RWPE1 (cell line): ENCODE data around the gene TAPBPL.

ENCODE experiments used
- CTCF ChIA-PET: fragments of 350-600 bp; sonication (Branson Sonifier 250); formaldehyde crosslinking; extraction: SDS; loops from one replicate; lab custom pipeline; 2021; lab: Yijun Ruan, JAX
- POLR2A ChIA-PET: fragments of 400-600 bp; formaldehyde crosslinking; extraction: SDS; loops from one replicate; lab custom pipeline; 2020; ENCODE audit warnings: antibody characterized with exemption; ENCODE audit not compliant: low non-redundant PET; lab: Yijun Ruan, JAX
- DNase-seq: peaks from one replicate; pipeline ENCODE4 v3.0.0; 2012; ENCODE audit warnings: low spot score
- H3K27ac ChIP-seq: fragments of 450-650 bp; 2 replicates; pipeline ENCODE4 v1.5.1; 2017
- TF ChIP-seq, protein P1 (sequence below): fragments of 450-650 bp; conservative IDR thresholded peaks from 2 replicates; pipeline ENCODE4 v1.5.1; 2017; ENCODE audit warnings: low read depth, mild to moderate bottlenecking

The TAPBPL gene

DNA sequence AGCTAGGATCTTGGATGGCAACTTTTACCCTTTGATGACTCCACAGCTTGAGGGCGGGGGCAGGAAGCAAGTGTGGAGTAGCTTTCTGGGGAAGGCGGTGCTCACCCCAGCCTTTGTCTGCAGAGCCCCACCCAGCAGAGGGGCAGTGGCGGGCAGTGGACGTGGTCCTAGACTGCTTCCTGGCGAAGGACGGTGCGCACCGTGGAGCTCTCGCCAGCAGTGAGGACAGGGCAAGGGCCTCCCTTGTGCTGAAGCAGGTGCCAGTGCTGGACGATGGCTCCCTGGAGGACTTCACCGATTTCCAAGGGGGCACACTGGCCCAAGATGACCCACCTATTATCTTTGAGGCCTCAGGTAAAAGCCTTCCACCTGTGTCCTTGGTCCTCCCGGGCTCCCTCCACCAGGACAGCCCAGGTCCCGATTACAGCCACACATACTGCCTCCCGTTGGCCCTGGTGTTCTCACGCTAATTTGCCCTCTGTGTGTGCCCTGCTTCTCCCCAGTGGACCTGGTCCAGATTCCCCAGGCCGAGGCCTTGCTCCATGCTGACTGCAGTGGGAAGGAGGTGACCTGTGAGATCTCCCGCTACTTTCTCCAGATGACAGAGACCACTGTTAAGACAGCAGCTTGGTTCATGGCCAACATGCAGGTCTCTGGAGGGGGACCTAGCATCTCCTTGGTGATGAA, 1.2 kb downstream of the TAPBPL start:
- TF ChIP-seq, protein P1, sequence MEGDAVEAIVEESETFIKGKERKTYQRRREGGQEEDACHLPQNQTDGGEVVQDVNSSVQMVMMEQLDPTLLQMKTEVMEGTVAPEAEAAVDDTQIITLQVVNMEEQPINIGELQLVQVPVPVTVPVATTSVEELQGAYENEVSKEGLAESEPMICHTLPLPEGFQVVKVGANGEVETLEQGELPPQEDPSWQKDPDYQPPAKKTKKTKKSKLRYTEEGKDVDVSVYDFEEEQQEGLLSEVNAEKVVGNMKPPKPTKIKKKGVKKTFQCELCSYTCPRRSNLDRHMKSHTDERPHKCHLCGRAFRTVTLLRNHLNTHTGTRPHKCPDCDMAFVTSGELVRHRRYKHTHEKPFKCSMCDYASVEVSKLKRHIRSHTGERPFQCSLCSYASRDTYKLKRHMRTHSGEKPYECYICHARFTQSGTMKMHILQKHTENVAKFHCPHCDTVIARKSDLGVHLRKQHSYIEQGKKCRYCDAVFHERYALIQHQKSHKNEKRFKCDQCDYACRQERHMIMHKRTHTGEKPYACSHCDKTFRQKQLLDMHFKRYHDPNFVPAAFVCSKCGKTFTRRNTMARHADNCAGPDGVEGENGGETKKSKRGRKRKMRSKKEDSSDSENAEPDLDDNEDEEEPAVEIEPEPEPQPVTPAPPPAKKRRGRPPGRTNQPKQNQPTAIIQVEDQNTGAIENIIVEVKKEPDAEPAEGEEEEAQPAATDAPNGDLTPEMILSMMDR = no peak
- CTCF ChIA-PET = interaction anchor here (0.6 to 1.3 kb wide), 3 partner anchors 13 to 29 kb away, joined by 3 read pairs; no protein-coding TSS in a partner anchor
- POLR2A ChIA-PET = no interaction called here
- DNase-seq = no peak
- peak overlapping the region; percentile 90 for H3K27ac ChIP-seq

DNA sequence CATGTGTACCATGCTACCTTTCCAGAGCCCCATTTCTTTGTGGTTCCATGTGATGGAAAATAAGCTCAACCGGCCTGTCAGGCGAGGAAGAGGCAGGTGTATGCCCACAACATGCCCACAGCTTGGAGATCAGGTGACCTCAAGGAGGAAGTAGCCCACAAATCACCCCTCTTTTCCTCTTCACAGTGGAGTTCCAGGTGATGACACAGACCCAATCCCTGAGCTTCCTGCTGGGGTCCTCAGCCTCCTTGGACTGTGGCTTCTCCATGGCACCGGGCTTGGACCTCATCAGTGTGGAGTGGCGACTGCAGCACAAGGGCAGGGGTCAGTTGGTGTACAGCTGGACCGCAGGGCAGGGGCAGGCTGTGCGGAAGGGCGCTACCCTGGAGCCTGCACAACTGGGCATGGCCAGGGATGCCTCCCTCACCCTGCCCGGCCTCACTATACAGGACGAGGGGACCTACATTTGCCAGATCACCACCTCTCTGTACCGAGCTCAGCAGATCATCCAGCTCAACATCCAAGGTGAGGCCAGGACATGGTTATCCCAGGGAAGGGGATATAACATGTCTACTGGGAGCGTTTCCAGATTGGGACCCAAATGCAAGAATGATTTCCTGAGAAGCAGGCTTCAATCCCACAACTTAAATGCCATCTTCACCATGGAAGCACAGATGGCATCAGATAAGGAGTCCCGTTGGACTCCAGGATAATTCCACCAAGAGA, 5.5 kb downstream of the TAPBPL start:
- ChIA-PET CTCF (no interaction called here), POLR2A (interaction anchor here (0.7 kb wide), 1 partner anchor 1479 kb away, joined by 3 read pairs; no protein-coding TSS in a partner anchor)
- TF ChIP-seq, protein P1 = no peak

DNA sequence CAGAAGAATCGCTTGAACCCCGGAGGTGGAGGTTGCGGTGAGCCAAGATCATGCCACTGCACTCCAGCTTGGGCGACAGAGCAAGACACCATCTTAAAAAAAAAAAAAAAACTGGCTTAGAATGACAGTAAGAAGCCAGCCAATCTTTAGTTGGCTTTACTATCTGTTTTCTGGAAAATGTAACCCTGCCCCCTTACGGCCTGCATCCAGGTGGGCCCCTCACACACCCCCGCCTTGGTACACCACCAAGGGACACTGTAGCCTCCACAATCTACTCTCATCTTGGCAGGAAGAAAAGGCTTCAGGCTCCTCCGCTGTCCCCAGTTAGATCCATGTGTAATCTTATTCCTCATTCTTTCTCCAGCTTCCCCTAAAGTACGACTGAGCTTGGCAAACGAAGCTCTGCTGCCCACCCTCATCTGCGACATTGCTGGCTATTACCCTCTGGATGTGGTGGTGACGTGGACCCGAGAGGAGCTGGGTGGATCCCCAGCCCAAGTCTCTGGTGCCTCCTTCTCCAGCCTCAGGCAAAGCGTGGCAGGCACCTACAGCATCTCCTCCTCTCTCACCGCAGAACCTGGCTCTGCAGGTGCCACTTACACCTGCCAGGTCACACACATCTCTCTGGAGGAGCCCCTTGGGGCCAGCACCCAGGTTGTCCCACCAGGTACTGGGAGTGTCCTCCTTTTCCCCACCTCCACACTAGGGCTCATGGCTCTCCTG, 6.6 kb downstream of the TAPBPL start:
- TF ChIP-seq, protein P1 = no peak
- H3K27ac ChIP-seq = no peak overlapping the region
- CTCF ChIA-PET = interaction anchor here (1.6 kb wide), 1 partner anchor 35 kb away, joined by 7 read pairs; no protein-coding TSS in a partner anchor
- no peak for DNase-seq
- POLR2A ChIA-PET = no interaction called here

More for the DNA sequence above, 5.5 kb downstream of the TAPBPL start:
- DNase-seq = no peak
- H3K27ac ChIP-seq = no peak overlapping the region

DNA sequence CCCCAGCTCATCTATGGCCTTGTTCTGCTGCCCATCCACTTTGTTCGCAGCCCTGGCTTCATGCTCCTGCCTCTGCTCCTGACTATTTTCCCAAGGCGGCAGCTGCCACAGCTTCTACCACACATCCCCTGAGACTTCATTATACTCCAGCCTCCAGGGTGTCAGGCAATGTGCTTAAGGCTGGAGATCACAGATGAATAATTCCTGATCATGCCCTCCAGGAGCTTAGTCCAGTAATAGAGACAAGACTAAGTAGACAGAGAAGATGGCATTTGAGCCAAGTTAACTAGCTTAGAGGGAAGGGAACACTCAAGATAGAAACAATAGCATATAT, 7.1 kb downstream of the TAPBPL start:
- ChIA-PET CTCF (interaction anchor here (1.6 kb wide), 1 partner anchor 35 kb away, joined by 7 read pairs; no protein-coding TSS in a partner anchor), POLR2A (no interaction called here)
- TF ChIP-seq, protein P1 = no peak
- H3K27ac ChIP-seq = no peak overlapping the region
- no peak for DNase-seq

DNA sequence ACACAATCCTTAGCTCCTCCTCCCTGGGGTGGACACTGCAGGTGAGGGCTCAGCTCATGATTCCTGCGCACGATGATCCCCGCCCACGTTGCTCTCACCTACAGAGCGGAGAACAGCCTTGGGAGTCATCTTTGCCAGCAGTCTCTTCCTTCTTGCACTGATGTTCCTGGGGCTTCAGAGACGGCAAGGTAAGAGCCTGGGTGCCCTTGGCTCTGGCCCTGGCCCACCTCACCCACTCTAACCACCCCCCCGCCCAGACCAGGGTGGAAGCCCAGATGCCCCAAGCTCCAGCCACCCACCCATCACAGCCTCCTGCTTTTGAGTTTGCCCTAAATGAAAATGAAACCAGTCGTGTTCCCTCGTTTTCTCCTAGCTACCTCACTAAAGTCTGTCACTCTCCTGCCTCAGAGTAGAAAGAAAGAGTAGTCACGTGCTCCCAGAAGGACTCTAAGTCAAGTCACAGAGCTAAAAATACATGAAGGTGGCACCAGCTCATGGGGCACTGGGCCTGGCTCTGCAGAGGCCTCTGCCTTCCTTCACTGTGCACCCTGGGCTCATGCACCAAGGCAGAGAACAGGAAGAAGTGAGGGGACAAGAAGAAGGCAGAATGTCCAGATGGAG, 9.0 kb downstream of the TAPBPL start:
- H3K27ac ChIP-seq = no peak overlapping the region
- POLR2A ChIA-PET = no interaction called here
- DNase-seq = no peak
- TF ChIP-seq, protein P1 = no peak
- CTCF ChIA-PET = no interaction called here
